ENCODE data around the gene POLE. TPM values are rescaled to one million over a fixed set of nuclear protein-coding genes. Genes with fewer than 3 reads are reported as not detected.

The POLE gene
- total RNA-seq, 2 donors from 2014 or later, result 9.3 to 12.1 TPM

GRCh38 chr12:132588821-132589669 lies 98.1 kb downstream of the POLE start:
- intact Hi-C loops (cut with DNase I), result no loop called here
- DNase-seq (no peak), ATAC-seq (no peak)

- no peak for ATAC-seq
- DNase-seq, result no peak
- intact Hi-C loops (cut with DNase I), result no loop called here
Observed at GRCh38 chr12:132588319-132588718, 98.8 kb downstream of the POLE start.

GRCh38 chr12:132587781-132588180 lies 99.4 kb downstream of the POLE start:
- ATAC-seq, result no peak
- DNase-seq, result no peak
- intact Hi-C loops (cut with DNase I), result no loop called here

DNA sequence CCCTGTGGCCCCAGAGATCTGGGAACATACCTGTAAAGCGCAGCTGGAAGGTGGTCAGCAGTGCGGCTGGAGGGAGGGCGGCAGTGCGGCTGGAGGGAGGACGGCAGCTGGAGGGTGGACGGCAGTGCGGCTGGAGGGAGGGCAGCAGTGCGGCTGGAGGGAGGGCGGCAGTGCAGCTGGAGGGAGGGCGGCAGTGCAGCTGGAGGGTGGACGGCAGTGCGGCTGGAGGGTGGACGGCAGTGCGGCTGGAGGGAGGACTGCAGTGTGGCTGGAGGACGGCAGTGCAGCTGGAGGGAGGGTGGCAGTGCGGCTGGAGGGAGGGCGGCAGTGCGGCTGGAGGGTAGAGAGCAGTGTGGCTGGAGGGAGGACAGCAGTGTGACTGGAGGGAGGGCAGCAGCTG lies 100.2 kb downstream of the POLE start:
- no peak for ATAC-seq

GRCh38 chr12:132585177-132585576 lies 102.0 kb downstream of the POLE start:
- DNase-seq, result no peak
- intact Hi-C loops (cut with DNase I), result no loop called here
- ATAC-seq, result no peak

More for the DNA sequence above, 100.2 kb downstream of the POLE start:
- intact Hi-C loops (cut with DNase I), result no loop called here
- no peak for DNase-seq

- DNase-seq (no peak), ATAC-seq (no peak)
- intact Hi-C loops (cut with DNase I), result no loop called here
Observed at GRCh38 chr12:132584429-132584828, 102.7 kb downstream of the POLE start.

DNA sequence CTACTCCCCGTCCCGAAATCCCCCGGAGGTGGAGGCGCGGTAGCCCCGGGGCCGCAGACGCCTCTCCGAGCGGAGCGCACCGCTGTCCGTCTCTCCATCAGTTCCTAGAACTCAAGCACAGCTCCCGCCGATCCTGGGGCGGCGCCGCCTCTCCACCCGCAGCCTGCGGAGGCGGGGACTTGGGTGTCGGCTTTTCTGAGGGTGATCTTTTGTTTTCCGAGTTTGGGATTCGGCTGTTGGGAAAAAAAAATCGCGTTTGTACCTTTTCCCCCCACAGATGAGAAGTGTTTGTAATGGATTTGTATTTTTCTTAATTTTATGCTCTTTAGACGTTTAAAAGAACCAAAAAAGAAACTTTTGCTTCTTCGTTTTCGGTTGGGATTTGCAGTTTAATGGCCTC lies 103.4 kb downstream of the POLE start:
- no peak for DNase-seq
- intact Hi-C loops (cut with DNase I), result no loop called here
- ATAC-seq, result no peak

DNA sequence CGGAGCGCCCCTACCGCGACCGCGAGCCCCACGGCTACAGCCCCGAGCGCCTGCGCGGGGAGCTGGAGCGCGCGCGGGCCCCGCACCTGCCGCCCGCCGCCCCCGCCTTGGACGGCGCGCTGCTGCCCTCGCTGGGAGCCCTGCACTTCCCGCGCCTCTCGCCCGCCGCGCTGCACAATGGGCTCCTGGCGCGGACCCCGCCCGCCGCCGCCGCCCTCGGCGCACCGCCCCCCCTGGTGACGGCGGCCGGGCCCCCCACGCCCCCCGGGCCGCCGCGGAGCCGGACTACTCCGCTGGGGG lies 103.8 kb downstream of the POLE start:
- ATAC-seq, result no peak
- intact Hi-C loops (cut with DNase I), result no loop called here
- DNase-seq, result no peak

DNA sequence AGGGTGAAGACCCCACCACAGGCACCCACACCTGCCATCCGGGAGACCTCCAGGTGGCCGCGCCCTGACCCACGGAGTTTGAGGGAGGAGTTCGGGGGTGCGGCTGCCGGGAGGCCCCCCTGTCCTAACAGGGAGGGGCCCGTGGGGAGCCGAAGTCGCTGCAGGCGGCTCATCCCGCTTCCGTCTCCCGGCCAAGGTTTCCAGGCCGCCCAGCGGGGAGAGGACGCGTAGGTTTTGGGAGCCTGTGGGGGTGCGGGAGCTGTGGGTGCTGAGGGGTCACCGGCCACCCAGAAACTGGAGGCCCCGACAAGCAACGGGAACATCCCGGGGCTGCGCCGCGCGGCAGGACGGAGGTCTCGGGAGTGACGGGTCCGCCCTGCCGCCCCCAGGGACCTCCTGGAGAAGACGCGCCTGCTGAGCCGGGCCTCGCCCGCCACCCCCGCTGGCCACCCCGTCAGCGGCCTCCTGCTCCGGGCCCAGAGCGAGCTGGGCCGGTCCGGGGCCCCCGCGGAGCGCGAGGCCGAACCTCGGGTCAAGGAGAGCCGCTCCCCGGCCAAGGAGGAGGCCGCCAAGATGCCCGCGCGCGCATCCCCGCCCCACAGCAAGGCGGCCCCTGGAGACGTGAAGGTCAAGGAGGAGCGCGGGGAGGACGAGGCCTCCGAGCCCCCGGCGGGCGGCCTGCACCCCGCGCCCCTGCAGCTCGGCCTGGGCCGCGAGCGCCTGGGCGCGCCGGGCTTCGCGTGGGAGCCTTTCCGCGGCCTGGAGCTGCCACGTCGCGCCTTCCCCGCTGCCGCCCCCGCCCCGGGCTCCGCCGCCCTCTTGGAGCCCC lies 104.3 kb downstream of the POLE start:
- ATAC-seq, result peak; percentile 8 to 13
- intact Hi-C loops (cut with DNase I), result no loop called here
- no peak for DNase-seq

- ATAC-seq, result peak; percentile 71 to 72
- peak; percentile 57 for DNase-seq
- intact Hi-C loops (cut with DNase I), result no loop called here
Observed at GRCh38 chr12:132582058-132582420, 105.1 kb downstream of the POLE start.

DNA sequence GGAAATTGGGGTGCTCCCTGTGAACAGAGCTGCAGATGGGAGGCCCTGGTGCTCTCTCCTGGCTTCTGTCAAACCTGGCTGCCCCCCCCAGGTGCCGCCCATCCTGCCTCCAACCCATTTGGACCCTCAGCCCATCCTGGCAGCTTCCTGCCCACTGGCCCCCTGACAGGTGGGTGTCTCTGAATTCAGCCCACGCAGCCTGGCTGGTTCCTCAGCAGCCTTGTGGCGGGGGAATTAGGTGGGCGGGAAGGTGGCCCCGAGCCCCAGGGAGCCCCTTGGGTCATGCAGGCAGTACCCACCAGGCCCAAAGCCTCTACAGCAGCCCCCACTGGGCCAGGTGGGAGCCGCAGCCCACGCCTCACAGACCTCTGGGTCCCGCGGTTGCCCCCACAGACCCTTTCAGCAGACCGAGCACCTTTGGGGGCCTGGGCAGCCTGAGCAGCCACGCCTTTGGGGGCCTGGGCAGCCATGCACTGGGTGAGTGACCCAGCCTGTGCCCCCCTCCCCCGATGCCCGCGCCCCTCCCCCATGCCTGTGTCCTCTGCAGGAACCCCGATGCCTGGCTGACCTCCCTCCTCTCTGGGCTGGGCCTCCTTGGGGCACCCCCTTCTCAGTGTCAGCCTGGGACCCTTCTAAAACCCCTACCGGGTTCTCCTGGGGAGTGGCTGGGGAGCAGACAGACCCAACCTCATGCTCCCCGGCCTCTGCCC lies 105.6 kb downstream of the POLE start:
- DNase-seq, result no peak
- ATAC-seq, result peak in 1 of 2 donors; percentile 1
- intact Hi-C loops (cut with DNase I), result no loop called here

- ATAC-seq, result no peak
- intact Hi-C loops (cut with DNase I), result no loop called here
- no peak for DNase-seq
Observed at GRCh38 chr12:132580701-132581292, 106.3 kb downstream of the POLE start.

DNA sequence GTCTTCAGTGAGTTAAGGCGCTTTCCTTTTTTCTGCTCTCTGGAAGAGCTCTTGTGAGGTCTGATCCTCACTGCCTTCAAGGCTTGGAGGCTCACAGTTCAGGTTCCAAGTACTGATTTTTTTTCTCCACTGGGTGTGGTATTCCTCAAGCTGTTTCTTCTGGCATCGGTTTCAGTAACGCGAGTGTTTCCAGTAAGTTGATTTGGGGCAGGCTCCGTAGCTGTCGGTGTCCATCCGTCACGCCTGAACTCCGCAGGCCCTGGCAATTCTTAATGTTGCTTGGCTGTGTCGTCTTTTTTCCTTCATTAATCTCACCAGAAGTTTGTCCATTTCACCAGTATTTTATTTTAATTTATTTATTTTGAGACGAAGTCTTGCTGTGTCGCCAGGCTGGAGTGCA lies 107.4 kb downstream of the POLE start:
- ATAC-seq, result peak in 1 of 2 donors; percentile 7
- intact Hi-C loops (cut with DNase I), result no loop called here
- DNase-seq, result no peak

DNA sequence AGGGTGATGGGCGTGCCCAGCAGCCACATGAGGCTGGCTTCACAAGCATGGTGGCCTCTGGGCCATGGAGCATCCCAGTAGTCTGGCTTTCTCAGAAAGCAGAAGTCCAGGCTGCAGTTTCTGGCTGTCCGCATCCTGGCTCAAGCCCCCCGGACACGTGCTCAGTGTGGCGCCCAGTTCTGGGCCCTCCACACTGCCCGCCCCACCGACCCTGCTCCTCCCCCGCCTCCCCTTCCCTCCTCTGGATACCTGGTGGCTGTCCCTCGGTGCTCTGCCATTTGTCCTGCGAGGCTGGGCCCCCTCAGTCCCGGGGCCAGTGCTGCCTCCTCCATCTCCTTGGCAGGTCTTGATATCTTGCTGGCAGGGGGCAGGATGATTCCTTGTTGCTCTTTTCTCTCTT lies 108.3 kb downstream of the POLE start:
- ATAC-seq (no peak), DNase-seq (no peak)
- intact Hi-C loops (cut with DNase I), result no loop called here

- intact Hi-C loops (cut with DNase I), result no loop called here
- no peak for ATAC-seq
- DNase-seq, result no peak
Observed at GRCh38 chr12:132578118-132578517, 109.0 kb downstream of the POLE start.

DNA sequence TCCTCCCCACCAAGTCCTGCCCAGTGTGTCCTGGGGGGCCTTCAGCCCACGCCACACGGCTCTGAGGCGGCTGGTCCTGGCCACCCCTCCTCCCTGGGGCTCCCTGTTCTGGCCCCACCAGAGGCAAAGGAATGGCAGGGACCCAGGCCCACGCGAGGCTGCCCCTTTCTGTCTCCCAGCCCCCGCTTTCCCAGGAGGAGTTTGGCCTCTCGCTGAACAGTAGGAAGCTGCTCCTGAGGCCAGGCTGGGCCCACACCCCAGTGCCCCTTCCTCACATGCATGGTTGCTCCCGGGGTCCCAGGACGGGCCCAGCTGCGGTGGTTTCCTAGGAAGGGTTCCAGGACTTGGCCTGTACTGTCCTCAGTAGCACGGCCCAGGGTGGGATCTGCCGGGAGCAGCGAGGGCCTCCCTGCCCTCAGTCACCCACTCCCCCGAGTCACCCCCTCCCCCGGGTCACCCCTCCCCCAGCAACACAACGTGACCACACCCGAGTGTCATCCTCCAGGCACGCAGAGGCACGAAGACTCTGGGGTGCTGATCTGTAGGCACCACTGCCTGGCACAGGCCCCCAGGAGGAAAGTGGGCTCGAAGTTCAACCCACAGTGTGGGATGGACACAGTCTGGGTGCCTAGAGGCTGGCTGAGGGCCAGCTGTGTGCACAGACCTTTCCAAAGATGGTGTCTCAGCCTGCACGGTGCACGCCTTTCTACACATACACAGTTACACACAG lies 109.8 kb downstream of the POLE start:
- ATAC-seq (no peak), DNase-seq (no peak)
- intact Hi-C loops (cut with DNase I), result no loop called here

- intact Hi-C loops (cut with DNase I), result no loop called here
- DNase-seq (no peak), ATAC-seq (no peak)
Observed at GRCh38 chr12:132576701-132577100, 110.4 kb downstream of the POLE start.

DNA sequence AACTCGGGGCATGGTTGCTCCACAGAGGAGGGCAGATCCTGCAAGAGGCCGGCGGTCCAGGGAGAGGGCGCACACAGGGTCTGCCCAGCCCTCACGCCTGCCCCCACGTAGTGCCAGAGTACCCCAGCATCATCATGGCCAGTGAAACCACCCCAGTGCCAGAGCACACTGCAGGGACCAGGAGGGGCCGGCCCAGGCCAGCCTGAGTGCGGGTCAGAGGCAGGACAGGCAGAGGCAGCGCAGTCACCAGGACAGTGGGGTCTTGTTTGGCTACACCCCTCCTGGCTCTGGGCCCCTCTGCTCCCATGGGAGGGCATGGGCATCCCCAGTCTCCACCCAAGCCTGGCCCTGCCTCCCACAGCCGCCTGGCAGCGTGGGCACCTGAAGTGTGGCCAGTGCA lies 111.5 kb downstream of the POLE start:
- ATAC-seq (no peak), DNase-seq (no peak)
- intact Hi-C loops (cut with DNase I), result no loop called here
